ACC112 (cell line): ENCODE results near the gene YTHDF2.
"Not testable (repeated sequence)": the region's sequence is repeated elsewhere in the genome, so short reads cannot be mapped to it uniquely, and the experiment has no call there.

Experiments
- H2AFZ ChIP-seq: fragments of 200-600 bp; sonication (generic); one replicate; pipeline ENCODE4 v1.6.0; 2017; ENCODE audit warnings: antibody characterized with exemption, low read length; ENCODE audit not compliant: unreplicated experiment
- H3K27ac ChIP-seq: fragments of 200-600 bp; sonication (generic); 2 replicates; pipeline ENCODE4 v1.5.1; 2014; ENCODE audit warnings: low read depth, mild to moderate bottlenecking, antibody characterized with exemption, low read length, moderate library complexity
- H3K27me3 ChIP-seq: fragments of 200-600 bp; sonication (generic); 2 replicates; pipeline ENCODE4 v1.6.1; 2014; ENCODE audit warnings: mild to moderate bottlenecking, antibody characterized with exemption, low read length, moderate library complexity, mixed read lengths; ENCODE audit not compliant: insufficient read depth
- H3K36me3 ChIP-seq: fragments of 200-600 bp; sonication (generic); 2 replicates; pipeline ENCODE4 v1.6.1; 2016; ENCODE audit warnings: mild to moderate bottlenecking, antibody characterized with exemption, low read length, moderate library complexity, mixed read lengths; ENCODE audit not compliant: insufficient read depth
- H3K4me1 ChIP-seq: fragments of 200-600 bp; sonication (generic); one replicate; pipeline ENCODE4 v1.6.1; 2016; ENCODE audit warnings: low read length, mixed read lengths; ENCODE audit not compliant: insufficient read depth, unreplicated experiment, control insufficient read depth
- H3K4me3 ChIP-seq: fragments of 200-600 bp; sonication (generic); 2 replicates; pipeline ENCODE4 v1.5.1; 2014; ENCODE audit warnings: mild to moderate bottlenecking, low read depth, low read length
- H3K79me2 ChIP-seq: fragments of 200-600 bp; sonication (generic); one replicate; pipeline ENCODE4 v1.6.0; 2016; ENCODE audit warnings: low read length; ENCODE audit not compliant: control insufficient read depth, unreplicated experiment, insufficient read depth

YTHDF2 gene

DNA sequence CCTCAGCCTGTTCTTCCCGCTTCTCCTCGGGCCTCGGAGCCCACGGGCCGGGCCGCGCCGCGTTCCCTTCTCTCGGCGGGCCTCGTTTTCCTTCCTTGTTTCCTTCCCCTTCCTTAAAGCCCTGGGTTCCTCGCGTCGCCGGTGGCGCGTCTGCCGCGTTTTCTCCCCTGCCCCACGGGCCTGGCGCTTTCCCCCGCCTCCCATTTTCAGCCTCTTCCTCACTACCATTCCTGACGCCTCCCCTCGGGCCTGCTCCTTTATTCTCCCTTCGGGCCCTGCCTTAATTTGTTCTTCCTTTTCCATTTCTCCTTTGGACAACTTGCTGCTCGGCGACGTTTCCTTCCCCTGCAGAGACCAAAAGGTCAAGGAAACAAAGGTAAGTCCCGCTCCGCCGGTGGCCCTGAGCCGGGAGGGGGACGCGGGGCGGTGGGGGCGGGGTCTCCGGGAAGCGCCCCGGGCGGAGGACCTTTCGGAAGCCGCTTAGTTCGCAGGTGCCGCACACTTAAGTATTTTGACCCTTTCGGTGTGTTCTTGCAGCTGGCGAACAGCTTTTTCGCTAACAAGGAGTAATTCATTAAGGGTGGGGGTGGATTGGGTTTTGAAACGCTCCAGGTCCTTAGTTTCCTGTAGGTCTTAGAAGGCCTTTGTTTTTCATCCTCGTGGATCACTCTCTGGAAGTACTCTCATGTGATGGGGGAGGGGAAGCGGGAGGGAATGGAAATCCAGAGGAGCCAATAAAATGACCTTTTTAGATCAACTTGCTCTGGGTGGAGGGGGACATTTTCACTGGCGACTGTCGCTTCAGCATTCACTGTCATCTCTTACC is 780 bp downstream of the YTHDF2 start:
- H3K27ac ChIP-seq: peak overlapping the region; percentile 77
- H3K79me2 ChIP-seq: peaks cover 56% of the 10 kb centered on the region
- H3K4me3 ChIP-seq: peak overlapping the region; percentile 96
- H3K4me1 ChIP-seq: peaks cover 28% of the 10 kb centered on the region
- H3K27me3 ChIP-seq: no peaks in the 10 kb centered on the region
- peaks cover 31% of the 10 kb centered on the region for H3K36me3 ChIP-seq
- H2AFZ ChIP-seq: peak overlapping the region; percentile 59

DNA sequence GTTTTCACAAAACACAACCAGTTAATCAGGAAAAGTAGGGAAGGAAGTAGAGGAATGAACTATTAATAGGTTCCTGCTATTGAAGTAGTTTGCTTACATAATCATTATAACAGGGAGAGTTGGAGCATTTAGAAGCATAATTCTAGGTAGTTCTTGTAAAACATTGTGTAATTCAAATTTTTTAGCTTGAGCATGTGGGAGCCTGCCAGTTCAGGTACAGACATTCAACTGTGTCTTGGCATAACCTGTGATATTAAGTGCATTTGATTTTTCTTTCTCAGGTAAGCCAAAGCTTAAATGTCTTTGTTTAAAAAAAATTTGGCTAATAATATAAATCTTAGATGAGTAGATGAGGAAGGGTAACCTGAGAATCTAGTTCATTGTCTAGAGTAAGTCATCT is 3.4 kb downstream of the YTHDF2 start:
- Histone ChIP-seq H3K36me3 (peaks cover 52% of the 10 kb centered on the region), H2AFZ (no peak overlapping the region), H3K4me3 (no peak overlapping the region), H3K27me3 (no peaks in the 10 kb centered on the region), H3K79me2 (peaks cover 82% of the 10 kb centered on the region), H3K27ac (no peak overlapping the region), H3K4me1 (peaks cover 38% of the 10 kb centered on the region)

DNA sequence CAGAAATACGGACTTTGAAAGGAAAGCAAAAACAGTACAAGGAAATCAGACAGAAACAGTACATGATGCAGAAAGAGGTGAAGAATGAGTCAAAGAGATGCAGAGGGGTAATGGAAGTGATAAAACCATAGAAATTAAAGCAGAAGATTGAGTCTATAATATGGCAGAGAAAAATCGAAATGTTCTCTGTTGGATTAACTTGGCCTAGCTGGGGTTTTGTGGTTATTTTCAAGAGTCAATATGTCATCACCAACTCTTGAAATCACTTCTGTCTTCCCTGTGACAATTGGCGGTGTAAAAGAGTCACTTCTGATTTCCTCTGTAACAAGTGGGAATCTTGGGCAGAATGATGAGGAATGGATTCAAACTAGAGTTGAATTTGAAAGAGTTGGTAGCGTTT is 7.4 kb downstream of the YTHDF2 start:
- H3K4me1 ChIP-seq: peaks cover 32% of the 10 kb centered on the region
- H2AFZ ChIP-seq: no peak overlapping the region

DNA sequence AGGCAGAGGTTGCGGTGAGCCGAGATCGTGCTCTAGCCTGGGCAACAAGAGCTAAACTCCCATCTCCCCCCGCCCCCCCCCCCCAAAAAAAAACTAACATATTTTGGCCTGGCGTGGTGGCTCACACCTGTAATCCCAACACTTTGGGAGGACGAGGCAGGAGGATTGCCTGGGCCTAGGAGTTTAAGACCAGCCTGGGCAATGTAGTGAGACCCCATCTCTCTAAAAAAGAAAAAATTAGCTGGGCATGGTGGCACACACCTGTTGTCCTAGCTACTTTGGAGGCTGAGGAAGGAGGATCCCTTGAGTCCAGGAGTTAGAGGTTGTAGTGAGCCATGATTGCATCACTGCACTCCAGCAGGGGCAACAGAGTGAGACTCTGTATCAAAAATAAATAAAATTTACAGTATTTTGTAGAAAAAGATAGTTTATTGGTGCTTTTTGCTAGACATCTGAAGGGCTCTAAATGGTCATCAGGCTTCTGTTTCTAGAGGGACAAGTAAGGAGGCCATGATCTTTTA is 9.0 kb downstream of the YTHDF2 start:
- Histone ChIP-seq H2AFZ (no peak overlapping the region), H3K4me1 (peaks cover 33% of the 10 kb centered on the region), H3K27ac (no peak overlapping the region), H3K27me3 (no peaks in the 10 kb centered on the region), H3K79me2 (peaks cover 99% of the 10 kb centered on the region), H3K4me3 (no peak overlapping the region), H3K36me3 (peaks cover 37% of the 10 kb centered on the region)

More for the DNA sequence above, 7.4 kb downstream of the YTHDF2 start:
- peaks cover 98% of the 10 kb centered on the region for H3K79me2 ChIP-seq
- H3K27ac ChIP-seq: no peak overlapping the region
- peaks cover 45% of the 10 kb centered on the region for H3K36me3 ChIP-seq
- H3K27me3 ChIP-seq: no peaks in the 10 kb centered on the region
- H3K4me3 ChIP-seq: peak overlapping the region; percentile 34; the same call in 1 of the 2 replicates

- no peak overlapping the region for H3K4me3 ChIP-seq
- H2AFZ ChIP-seq: no peak overlapping the region
- H3K36me3 ChIP-seq: peaks cover 4% of the 10 kb centered on the region; the same call in 1 of the 2 replicates
- no peaks in the 10 kb centered on the region for H3K27me3 ChIP-seq
- peaks cover 38% of the 10 kb centered on the region for H3K4me1 ChIP-seq
- peaks cover 99% of the 10 kb centered on the region for H3K79me2 ChIP-seq
- peak overlapping the region; percentile 61 for H3K27ac ChIP-seq
Measured at GRCh38 chr1:28750330-28750729, 13.6 kb downstream of the YTHDF2 start.

GRCh38 chr1:28750771-28751294 is 14.1 kb downstream of the YTHDF2 start:
- peaks cover 99% of the 10 kb centered on the region for H3K79me2 ChIP-seq
- peak overlapping the region; percentile 57 for H3K27ac ChIP-seq
- not testable (repeated sequence) for H2AFZ ChIP-seq, H3K27me3 ChIP-seq, H3K4me3 ChIP-seq, H3K36me3 ChIP-seq
- H3K4me1 ChIP-seq: peaks cover 43% of the 10 kb centered on the region

GRCh38 chr1:28751315-28752060 is 14.7 kb downstream of the YTHDF2 start:
- no peaks in the 10 kb centered on the region for H3K27me3 ChIP-seq
- peaks cover 99% of the 10 kb centered on the region for H3K79me2 ChIP-seq
- H2AFZ ChIP-seq: no peak overlapping the region
- H3K36me3 ChIP-seq: 0 out of 2 replicates have a peak, but pooled peaks cover 4% of the 10 kb centered on the region
- peaks cover 49% of the 10 kb centered on the region for H3K4me1 ChIP-seq
- peak overlapping the region; percentile 57 for H3K27ac ChIP-seq
- peak overlapping the region; percentile 23; the same call in 1 of the 2 replicates for H3K4me3 ChIP-seq

- Histone ChIP-seq H3K79me2 (peaks cover 97% of the 10 kb centered on the region), H2AFZ (no peak overlapping the region), H3K36me3 (peaks cover 12% of the 10 kb centered on the region), H3K4me1 (peaks cover 27% of the 10 kb centered on the region), H3K4me3 (no peak overlapping the region), H3K27ac (no peak overlapping the region), H3K27me3 (no peaks in the 10 kb centered on the region)
Measured at GRCh38 chr1:28755701-28756100, 19.0 kb downstream of the YTHDF2 start.

GRCh38 chr1:28756846-28757245 is 20.1 kb downstream of the YTHDF2 start:
- peaks cover 12% of the 10 kb centered on the region for H3K36me3 ChIP-seq
- H3K79me2 ChIP-seq: peaks cover 95% of the 10 kb centered on the region
- no peaks in the 10 kb centered on the region for H3K27me3 ChIP-seq
- no peak overlapping the region for H2AFZ ChIP-seq
- H3K4me1 ChIP-seq: peaks cover 17% of the 10 kb centered on the region
- H3K27ac ChIP-seq: no peak overlapping the region
- no peak overlapping the region for H3K4me3 ChIP-seq

DNA sequence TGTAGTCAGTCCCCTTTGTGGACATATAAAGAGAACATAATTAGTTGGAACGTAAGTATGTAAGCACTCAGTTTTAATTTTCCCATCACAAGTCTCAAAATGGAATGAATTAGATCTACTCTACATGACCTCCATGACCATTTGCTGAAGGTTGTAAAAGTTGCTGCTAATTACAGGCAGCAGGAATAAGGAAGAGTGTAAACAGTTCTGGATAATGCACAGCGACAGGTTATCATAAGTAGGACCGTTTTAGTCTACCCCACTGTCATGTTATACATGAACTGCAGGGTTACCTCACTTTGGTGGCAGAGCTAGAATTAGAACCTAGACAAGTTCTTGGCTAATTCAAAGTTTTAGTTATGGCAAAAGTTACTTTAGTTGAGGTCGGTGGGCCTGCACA is 21.7 kb downstream of the YTHDF2 start:
- H3K27me3 ChIP-seq: no peaks in the 10 kb centered on the region
- peaks cover 12% of the 10 kb centered on the region for H3K36me3 ChIP-seq

More for the DNA sequence above, 21.7 kb downstream of the YTHDF2 start:
- Histone ChIP-seq H3K4me1 (peaks cover 11% of the 10 kb centered on the region), H2AFZ (no peak overlapping the region), H3K4me3 (no peak overlapping the region), H3K79me2 (peaks cover 85% of the 10 kb centered on the region), H3K27ac (no peak overlapping the region)
